ENCODE measurements around the gene CWC25.

CWC25 gene

DNA sequence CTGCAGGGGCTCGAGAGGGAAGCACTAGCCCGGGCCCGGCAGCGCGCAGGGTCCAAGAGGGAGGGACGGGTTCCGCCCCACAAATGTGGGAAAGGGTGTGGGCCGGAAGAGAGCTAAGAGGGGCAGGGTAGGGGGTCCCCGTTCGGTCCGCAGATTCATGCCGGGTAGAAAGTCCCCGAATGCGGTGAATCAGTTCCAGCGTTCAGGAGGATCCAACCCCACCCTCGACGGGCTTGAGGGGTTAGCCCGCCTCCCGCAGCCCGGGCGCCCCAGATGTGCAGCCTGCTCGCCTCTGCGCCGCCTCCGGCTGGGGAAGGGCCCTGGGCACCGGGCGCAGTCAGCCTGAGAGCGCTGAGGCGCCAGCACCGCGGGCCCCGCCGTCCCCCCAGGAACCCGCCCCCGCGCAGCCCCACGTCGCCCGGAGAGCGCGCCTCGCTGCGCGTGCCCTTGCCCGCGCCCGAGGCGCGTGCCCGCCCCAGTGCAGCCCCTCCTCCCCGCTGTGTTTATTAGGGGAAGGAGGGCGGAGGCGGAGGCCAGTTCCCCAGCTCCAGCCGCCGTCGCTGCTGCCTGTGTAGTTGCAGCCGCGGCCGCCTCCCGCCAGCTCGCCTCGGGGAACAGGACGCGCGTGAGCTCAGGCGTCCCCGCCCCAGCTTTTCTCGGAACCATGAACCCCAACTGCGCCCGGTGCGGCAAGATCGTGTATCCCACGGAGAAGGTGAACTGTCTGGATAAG is 44.6 kb upstream of the CWC25 start, which contains the start of gene LASP1:
LASP1 (plus strand) TSS at position 533 of the 733 bp plus-strand sequence; CDS start at position 665, 132 bp downstream.
- TF ChIP-seq TCF4 (CRISPR knock-in tag; IDR thresholded peaks at IDR 0.05; ENCODE audit: borderline replicate concordance) (no peak), TSHZ2 (CRISPR knock-in tag; IDR thresholded peaks at IDR 0.05) (peak; percentile 86), GLIS3 (CRISPR knock-in tag; IDR thresholded peaks at IDR 0.05) (peak; percentile 68; the same call in 1 of the 2 replicates), CSDC2 (CRISPR knock-in tag; IDR thresholded peaks at IDR 0.05) (peak; percentile 87), RARB (CRISPR knock-in tag; IDR thresholded peaks at IDR 0.05) (no peak), PPARA (CRISPR knock-in tag; IDR thresholded peaks at IDR 0.05; ENCODE audit: borderline replicate concordance) (peak; percentile 31; the same call in 1 of the 2 replicates), CSRNP3 (CRISPR knock-in tag; IDR thresholded peaks at IDR 0.05) (no peak), POU6F1 (CRISPR knock-in tag; IDR thresholded peaks at IDR 0.05; ENCODE audit: borderline replicate concordance, low read depth) (no peak), ZNF565 (CRISPR knock-in tag; conservative IDR thresholded peaks at IDR 0.05; ENCODE audit: low read depth) (no peak), ARNTL (CRISPR knock-in tag; IDR thresholded peaks at IDR 0.05; ENCODE audit: borderline replicate concordance, low read depth) (no peak), BACH2 (CRISPR knock-in tag; IDR thresholded peaks at IDR 0.05; ENCODE audit: borderline replicate concordance) (no peak), OSR1 (CRISPR knock-in tag; IDR thresholded peaks at IDR 0.05) (no peak), ISL1 (CRISPR knock-in tag; IDR thresholded peaks at IDR 0.05) (no peak), ESRRG (CRISPR knock-in tag; IDR thresholded peaks at IDR 0.05) (no peak), ZFP30 (CRISPR knock-in tag; IDR thresholded peaks at IDR 0.05) (no peak; the same call in 1 of the 2 replicates), ZC3H10 (CRISPR knock-in tag; IDR thresholded peaks at IDR 0.05) (no peak), TOX (CRISPR knock-in tag; IDR thresholded peaks at IDR 0.05; ENCODE audit: borderline replicate concordance) (no peak), ZFP3 (CRISPR knock-in tag; IDR thresholded peaks at IDR 0.05) (0 out of 2 replicates have a peak, but pooled peaks have one; percentile 18), SNAI2 (CRISPR knock-in tag; IDR thresholded peaks at IDR 0.05) (peak; percentile 64; the same call in 1 of the 2 replicates), ZNF8 (CRISPR knock-in tag; IDR thresholded peaks at IDR 0.05) (no peak), ZNF70 (CRISPR knock-in tag; IDR thresholded peaks at IDR 0.05) (no peak)
- TF ChIP-seq, protein P1, sequence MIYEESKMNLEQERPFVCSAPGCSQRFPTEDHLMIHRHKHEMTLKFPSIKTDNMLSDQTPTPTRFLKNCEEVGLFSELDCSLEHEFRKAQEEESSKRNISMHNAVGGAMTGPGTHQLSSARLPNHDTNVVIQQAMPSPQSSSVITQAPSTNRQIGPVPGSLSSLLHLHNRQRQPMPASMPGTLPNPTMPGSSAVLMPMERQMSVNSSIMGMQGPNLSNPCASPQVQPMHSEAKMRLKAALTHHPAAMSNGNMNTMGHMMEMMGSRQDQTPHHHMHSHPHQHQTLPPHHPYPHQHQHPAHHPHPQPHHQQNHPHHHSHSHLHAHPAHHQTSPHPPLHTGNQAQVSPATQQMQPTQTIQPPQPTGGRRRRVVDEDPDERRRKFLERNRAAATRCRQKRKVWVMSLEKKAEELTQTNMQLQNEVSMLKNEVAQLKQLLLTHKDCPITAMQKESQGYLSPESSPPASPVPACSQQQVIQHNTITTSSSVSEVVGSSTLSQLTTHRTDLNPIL (CRISPR knock-in tag; IDR thresholded peaks at IDR 0.05; ENCODE audit: low read depth), result no peak
- TF ChIP-seq, protein P2, sequence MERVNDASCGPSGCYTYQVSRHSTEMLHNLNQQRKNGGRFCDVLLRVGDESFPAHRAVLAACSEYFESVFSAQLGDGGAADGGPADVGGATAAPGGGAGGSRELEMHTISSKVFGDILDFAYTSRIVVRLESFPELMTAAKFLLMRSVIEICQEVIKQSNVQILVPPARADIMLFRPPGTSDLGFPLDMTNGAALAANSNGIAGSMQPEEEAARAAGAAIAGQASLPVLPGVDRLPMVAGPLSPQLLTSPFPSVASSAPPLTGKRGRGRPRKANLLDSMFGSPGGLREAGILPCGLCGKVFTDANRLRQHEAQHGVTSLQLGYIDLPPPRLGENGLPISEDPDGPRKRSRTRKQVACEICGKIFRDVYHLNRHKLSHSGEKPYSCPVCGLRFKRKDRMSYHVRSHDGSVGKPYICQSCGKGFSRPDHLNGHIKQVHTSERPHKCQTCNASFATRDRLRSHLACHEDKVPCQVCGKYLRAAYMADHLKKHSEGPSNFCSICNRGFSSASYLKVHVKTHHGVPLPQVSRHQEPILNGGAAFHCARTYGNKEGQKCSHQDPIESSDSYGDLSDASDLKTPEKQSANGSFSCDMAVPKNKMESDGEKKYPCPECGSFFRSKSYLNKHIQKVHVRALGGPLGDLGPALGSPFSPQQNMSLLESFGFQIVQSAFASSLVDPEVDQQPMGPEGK (CRISPR knock-in tag; IDR thresholded peaks at IDR 0.05; ENCODE audit: borderline replicate concordance), result no peak
- peak; percentile 76 for ATAC-seq

All from SK-N-SH treated with all-trans-retinoic acid at 6 μM for 48 hours (cell line).